Effector memory CD8-positive, alpha-beta T cell (primary cell): ENCODE measurements around the gene CSTF2.
A peak's percentile ranks its signal among the peaks of the same experiment; 100 is the strongest.

Experiments used
- ATAC-seq: fragments of 150-1000 bp; cut with Tn5 transposase; replicated peaks from 2 replicates; pipeline ENCODE4 v1.10.0; 2021; ENCODE audit warnings: mild to moderate bottlenecking, moderate library complexity
- DNase-seq, 3 experiments: peaks; one replicate each; pipeline ENCODE4 v3.0.0; 2021
- H3K27ac Mint-ChIP-seq, 2 donors: one replicate each; pipeline ENCODE4 v1.8.0; 2022; ENCODE audit warnings: mild to moderate bottlenecking in 2 of 2, mixed read lengths in 2 of 2, moderate library complexity in 2 of 2
- H3K27me3 Mint-ChIP-seq, 2 donors: one replicate each; pipeline ENCODE4 v1.8.0; 2022; ENCODE audit warnings: mixed read lengths in 2 of 2
- H3K36me3 Mint-ChIP-seq: one replicate; pipeline ENCODE4 v1.8.0; 2022; ENCODE audit warnings: mild to moderate bottlenecking, moderate library complexity, mixed read lengths; ENCODE audit not compliant: insufficient read depth
- H3K4me1 Mint-ChIP-seq, 2 donors: one replicate each; pipeline ENCODE4 v1.8.0; 2022; ENCODE audit warnings: low read depth in 2 of 2, mixed read lengths in 2 of 2
- H3K4me3 Mint-ChIP-seq, 2 donors: one replicate each; pipeline ENCODE4 v1.8.0; 2022; ENCODE audit warnings: mild to moderate bottlenecking in 2 of 2, mixed read lengths in 2 of 2, moderate library complexity in 2 of 2
- H3K9me3 Mint-ChIP-seq, 2 donors: one replicate each; pipeline ENCODE4 v1.8.0; 2022; ENCODE audit warnings: mixed read lengths in 2 of 2

The CSTF2 gene

DNA sequence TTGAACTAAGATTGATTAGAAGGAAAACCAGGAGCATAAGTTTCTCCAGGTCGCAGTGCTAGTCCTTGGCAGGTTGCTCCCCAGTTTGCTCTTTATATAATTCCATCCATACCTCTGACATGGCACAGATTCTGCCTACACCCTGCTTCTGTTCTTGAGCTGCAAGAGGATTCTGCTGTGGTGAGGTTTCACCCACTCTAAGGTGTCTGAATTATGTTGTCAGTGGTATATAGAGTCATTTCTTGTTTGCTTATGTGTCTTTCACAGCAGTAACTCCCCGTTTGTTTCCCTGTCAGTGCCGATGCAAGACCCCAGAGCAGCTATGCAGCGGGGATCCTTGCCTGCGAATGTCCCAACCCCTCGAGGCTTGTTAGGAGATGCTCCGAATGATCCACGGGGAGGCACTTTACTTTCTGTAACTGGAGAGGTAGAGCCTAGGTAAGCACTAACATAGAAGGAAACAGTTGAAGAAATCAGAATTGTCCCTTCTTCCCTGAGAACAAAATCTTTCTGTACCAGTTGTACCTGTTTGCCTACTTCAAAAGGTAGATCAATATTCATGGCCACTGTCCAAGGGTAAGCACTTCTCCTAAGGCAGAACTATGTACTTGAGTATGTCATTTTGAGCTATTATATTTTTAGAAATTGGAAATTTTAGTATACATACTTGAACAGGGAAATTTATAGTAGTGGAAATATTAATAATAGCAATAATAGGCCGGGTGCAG, 11.2 kb downstream of the CSTF2 start:
- ATAC-seq: no peak
- H3K4me3 Mint-ChIP-seq: no peak overlapping the region

DNA sequence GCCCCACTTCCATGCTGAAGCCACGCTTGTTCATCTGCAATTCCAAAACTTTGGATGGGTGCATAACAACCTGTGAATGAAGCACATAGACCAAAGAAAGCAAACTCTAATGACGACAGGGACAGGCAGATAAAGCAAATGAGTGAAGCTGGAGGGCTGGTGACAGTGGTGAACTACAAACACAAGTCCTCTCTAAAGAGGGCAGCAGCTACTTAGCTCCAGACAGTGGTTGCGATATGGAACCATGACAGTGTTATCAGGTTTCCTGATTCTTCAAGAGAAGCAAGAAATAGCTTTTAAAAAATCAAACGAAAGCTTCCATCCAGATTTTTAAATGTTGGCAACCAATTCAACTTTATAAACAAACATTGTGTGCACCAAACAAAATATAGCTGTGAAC, 30.1 kb downstream of the CSTF2 start:
- ATAC-seq: no peak
- no peak overlapping the region for H3K27ac Mint-ChIP-seq
- no peaks in the 10 kb centered on the region for H3K4me1 Mint-ChIP-seq
- H3K9me3 Mint-ChIP-seq: no peaks in the 10 kb centered on the region
- peaks cover 1 to 2% of the 10 kb centered on the region in 2 donors for H3K27me3 Mint-ChIP-seq
- no peak overlapping the region for H3K4me3 Mint-ChIP-seq
- no peaks in the 10 kb centered on the region for H3K36me3 Mint-ChIP-seq
- no peak for DNase-seq

More for the DNA sequence above, 11.2 kb downstream of the CSTF2 start:
- no peaks in the 10 kb centered on the region for H3K9me3 Mint-ChIP-seq
- H3K27me3 Mint-ChIP-seq: no peaks in the 10 kb centered on the region
- peaks cover 49% of the 10 kb centered on the region for H3K36me3 Mint-ChIP-seq
- peaks cover 6 to 8% of the 10 kb centered on the region in 2 donors for H3K4me1 Mint-ChIP-seq
- H3K27ac Mint-ChIP-seq: peak overlapping the region in 1 of 2 donors; percentile 20
- DNase-seq: no peak

DNA sequence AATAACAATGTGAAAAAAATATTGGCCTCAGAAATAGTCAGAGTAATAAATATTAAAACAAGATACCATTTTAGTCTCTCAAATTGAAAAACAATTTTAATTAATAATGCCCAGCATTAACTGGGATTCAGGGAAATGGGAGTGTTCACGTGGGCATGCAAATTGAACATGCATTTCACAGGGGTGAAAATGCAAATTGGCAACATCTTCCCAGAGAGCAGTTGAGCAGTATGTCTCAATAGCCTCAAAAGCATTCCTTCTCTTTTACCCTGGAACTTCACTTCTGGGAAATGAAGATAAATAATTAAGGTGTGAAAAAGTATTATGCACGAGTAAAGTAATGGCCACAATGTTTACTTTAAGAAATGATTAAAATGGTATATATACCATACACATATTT, 32.6 kb downstream of the CSTF2 start:
- no peak for DNase-seq
- no peaks in the 10 kb centered on the region for H3K9me3 Mint-ChIP-seq
- no peak overlapping the region for H3K27ac Mint-ChIP-seq
- H3K4me3 Mint-ChIP-seq: no peak overlapping the region
- peaks cover 9 to 14% of the 10 kb centered on the region in 2 donors for H3K27me3 Mint-ChIP-seq
- ATAC-seq: no peak
- no peaks in the 10 kb centered on the region for H3K4me1 Mint-ChIP-seq
- no peaks in the 10 kb centered on the region for H3K36me3 Mint-ChIP-seq

DNA sequence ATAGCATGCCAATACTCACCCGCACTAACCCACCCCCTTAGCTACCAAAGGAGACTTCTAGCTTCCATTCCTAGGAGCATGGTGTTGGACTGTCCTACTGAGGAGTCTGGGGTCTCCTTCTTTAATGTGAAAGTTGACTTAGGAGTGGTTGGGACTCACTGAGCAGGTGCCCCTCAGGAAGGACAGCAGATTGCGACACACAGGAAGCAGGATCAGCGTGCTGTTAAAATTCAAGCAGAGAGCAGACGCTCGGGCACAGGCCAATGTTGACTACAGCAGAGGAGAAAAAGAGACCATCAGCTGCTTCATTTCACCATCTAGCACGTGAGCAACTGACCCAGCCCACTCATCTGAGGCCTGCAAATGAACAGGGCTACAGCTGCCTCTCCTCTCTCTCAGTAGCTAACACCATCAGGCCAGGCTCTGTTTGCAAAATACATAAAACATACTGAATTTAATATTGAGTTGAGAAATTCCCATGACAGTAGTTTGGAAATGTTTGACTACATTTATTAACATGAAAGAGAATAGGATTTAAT, 43.2 kb downstream of the CSTF2 start:
- Mint-ChIP-seq H3K27me3 (peaks cover 7 to 14% of the 10 kb centered on the region in 2 donors), H3K4me1 (no peaks in the 10 kb centered on the region), H3K36me3 (no peaks in the 10 kb centered on the region), H3K27ac (no peak overlapping the region), H3K4me3 (no peak overlapping the region), H3K9me3 (no peaks in the 10 kb centered on the region)
- ATAC-seq (no peak), DNase-seq (no peak)

DNA sequence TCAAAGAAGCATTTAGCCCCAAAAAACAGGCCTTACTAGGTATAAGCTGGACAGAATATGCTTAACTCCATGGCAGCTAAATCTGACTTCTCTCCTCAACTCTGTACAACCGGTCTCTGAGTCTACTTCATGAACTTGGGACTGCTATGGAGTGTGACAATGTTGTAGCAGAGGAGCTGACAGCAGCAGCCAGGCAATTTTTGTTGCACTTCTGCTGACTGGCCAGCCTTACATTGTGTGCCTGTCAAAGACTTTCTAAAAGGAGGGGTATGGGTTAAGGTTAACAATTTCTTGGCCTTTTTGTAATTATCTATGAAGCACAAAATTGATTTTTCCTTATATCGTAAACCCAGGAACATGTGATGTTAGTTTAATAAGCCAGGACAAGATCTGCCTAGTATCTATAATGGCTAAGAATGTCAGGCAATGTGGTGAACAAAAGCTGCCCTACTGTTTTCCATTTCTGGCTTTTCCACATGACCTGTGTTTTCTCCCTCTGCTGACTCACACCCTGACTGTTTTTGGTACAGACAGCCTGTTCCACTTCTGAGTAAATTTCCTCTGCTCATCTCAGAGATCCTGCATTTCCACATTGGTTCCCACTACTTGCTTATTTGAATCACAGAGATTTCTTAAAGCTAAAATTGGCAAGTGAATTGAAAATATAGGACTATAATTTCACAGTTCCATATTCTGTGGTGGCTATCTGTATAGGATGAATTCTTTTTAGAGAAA, 44.6 kb downstream of the CSTF2 start:
- Mint-ChIP-seq H3K4me3 (no peak overlapping the region), H3K27me3 (peaks cover 7 to 8% of the 10 kb centered on the region in 2 donors), H3K36me3 (no peaks in the 10 kb centered on the region), H3K4me1 (no peaks in the 10 kb centered on the region), H3K9me3 (no peaks in the 10 kb centered on the region), H3K27ac (no peak overlapping the region)
- no peak for ATAC-seq
- DNase-seq: no peak

DNA sequence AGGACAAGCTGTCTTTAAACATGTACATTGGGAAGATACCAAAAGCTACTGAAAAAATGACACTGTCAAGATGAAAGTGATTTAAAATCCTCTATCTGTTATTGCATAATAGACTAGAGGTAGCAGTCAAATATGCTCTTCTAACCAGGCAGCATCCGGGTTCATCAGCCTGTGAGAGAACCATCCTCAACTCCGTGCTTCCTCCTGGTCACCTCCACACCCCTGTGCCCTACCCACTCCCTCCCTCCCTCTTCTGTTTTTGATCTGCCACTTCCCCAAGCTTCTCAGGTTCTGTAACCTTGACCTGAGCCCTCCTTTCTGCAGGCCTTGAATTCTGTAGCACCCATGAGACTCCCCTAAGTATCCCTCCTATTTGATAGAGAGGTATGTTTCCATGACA, 48.1 kb downstream of the CSTF2 start:
- Mint-ChIP-seq H3K9me3 (no peaks in the 10 kb centered on the region), H3K27me3 (peaks cover 0 to 7% of the 10 kb centered on the region in 2 donors), H3K36me3 (no peaks in the 10 kb centered on the region), H3K27ac (no peak overlapping the region), H3K4me1 (no peaks in the 10 kb centered on the region), H3K4me3 (no peak overlapping the region)
- ATAC-seq (no peak), DNase-seq (no peak)

DNA sequence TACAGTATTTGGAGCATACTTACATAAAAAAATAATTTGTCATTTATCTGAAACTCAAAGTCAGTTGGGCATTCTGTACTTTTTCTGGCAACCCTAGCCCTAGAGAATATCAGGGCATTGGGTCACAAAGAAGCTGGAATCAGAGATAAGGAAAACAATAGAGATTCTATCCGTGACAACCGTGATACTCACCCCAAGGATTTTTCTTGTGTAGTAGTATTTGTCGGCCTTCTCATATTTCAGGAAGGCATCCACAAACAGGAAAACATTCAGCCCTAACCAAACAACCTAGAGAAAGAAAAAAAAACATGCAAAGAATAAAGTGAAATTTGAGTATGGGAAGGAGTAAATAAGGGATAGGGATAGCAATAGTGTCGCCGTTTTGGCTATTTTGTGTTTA, 50.3 kb downstream of the CSTF2 start:
- no peak overlapping the region for H3K27ac Mint-ChIP-seq
- no peaks in the 10 kb centered on the region for H3K36me3 Mint-ChIP-seq
- no peaks in the 10 kb centered on the region for H3K4me1 Mint-ChIP-seq
- no peak overlapping the region for H3K4me3 Mint-ChIP-seq
- H3K9me3 Mint-ChIP-seq: no peaks in the 10 kb centered on the region
- H3K27me3 Mint-ChIP-seq: peaks cover 0 to 7% of the 10 kb centered on the region in 2 donors
- DNase-seq (no peak), ATAC-seq (no peak)

DNA sequence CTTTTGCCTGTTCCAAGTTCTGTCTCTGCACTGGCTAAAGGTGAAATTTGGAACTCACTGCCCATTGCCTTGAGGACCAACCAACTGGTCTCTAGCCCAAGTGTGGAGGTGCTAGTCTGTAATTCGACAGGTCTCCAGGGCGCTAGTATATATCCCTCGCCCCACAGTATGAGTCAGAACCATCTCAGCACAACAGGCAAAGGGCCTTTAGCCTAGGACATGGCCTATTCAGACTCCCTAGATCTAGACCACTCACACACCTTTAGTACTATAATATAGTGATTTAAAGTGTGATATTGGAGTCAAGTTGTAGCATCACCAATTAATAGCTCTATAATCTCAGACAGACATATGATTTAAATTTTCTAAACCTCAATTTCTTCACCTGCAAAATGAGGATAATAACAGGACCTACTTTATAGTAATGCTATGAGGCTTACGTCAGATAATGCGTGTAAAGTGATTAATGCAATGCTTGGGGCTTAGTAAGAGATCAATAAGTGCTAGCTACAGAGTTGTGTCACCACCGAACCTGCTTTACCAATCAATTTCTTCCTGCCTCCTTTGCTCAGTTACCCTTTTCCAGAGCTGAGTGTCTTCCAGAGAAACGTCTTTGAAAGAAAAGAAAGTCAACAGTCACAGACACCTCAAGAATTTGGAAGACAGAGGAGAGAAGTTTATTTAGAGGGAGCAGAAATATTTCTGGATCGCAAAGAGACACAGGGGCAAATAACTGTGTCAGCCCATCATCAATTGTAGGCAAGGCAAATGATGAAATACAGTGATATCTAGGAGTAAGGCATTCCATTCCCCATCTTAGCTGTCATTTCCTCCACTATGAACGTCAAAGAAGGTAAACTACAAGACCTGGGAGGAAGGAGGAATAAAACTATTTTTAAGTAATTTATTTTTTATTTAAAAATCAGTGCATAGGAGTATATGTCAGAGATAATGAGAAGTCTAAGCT, 51.7 kb downstream of the CSTF2 start:
- ATAC-seq (no peak), DNase-seq (no peak)
- no peaks in the 10 kb centered on the region for H3K36me3 Mint-ChIP-seq
- no peaks in the 10 kb centered on the region for H3K9me3 Mint-ChIP-seq
- H3K27me3 Mint-ChIP-seq: peaks cover 0 to 7% of the 10 kb centered on the region in 2 donors
- H3K27ac Mint-ChIP-seq: no peak overlapping the region
- H3K4me1 Mint-ChIP-seq: no peaks in the 10 kb centered on the region
- no peak overlapping the region for H3K4me3 Mint-ChIP-seq

DNA sequence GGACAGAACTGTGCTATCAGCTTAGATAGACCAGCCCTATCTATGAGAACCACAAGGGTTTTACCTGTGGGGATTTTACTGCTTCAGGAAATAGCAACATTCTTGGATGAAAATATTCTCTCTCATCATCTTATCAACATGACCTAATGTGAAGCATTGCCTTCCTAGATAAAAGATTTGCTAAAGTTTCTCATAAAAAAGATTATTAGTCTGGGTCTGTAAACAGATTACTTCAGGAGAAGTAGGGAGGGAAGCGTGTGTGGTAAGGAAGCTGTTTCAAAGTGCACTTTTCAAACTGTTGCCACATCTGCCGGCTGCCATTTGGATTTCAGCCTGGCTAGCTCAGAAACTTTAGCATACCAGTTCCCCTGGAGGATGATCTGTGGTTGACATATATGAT, 54.1 kb downstream of the CSTF2 start, which contains the start of gene NOX1:
NOX1 (minus strand) TSS at position 35 of the 400 bp plus-strand sequence. CDS start 220 bp downstream, outside the sequence.
- ATAC-seq (no peak), DNase-seq (no peak)
- Mint-ChIP-seq H3K4me1 (no peaks in the 10 kb centered on the region), H3K9me3 (no peaks in the 10 kb centered on the region), H3K4me3 (no peak within 1 kb of the TSS), H3K27me3 (peaks cover 0 to 7% of the 10 kb centered on the region in 2 donors), H3K36me3 (no peaks in the 10 kb centered on the region), H3K27ac (no peak within 1 kb of the TSS)

DNA sequence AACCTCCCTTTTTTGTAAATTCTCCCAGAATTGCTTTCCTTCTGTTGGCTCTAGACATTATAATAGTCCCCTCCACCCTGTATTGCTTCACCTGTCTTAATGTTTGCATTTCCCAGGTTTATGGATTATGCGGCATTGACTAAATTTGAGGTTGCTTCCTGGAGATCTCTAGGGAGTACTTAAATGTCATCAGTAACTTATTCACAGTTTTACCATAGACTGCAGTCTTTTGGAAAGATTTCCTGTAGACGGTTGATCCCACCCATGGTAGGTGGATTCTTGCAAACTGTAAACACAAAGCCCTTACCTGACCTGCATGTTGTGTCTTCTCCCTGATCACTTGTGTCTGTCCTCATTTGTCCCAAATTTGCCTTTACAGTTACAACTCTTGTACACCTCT, 60.2 kb downstream of the CSTF2 start:
- DNase-seq: no peak
- Mint-ChIP-seq H3K9me3 (no peaks in the 10 kb centered on the region), H3K27ac (no peak overlapping the region), H3K27me3 (peaks cover 6 to 8% of the 10 kb centered on the region in 2 donors), H3K4me1 (no peaks in the 10 kb centered on the region), H3K36me3 (no peaks in the 10 kb centered on the region), H3K4me3 (no peak overlapping the region)
- no peak for ATAC-seq

DNA sequence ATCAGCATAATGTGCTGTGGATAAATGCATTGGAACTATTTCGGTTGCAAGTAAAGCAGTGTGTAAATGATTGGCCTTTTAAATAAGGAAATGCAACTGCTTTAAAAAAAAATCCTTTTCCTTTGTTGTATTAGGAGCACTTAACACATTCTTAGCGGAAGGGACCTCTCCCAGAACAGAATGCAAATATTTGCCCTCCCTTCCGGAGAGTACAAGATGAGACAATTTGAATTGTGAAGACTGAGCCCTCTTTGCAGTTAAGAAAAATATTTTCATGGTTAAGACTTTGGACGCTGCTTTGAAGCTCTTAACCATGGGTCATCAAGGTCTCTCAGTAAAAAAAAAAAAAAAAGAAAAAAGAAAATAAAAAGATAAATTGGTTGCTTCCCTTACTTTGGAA, 63.5 kb downstream of the CSTF2 start:
- no peak overlapping the region for H3K27ac Mint-ChIP-seq
- no peak for ATAC-seq
- H3K9me3 Mint-ChIP-seq: no peaks in the 10 kb centered on the region
- H3K4me1 Mint-ChIP-seq: no peaks in the 10 kb centered on the region
- peaks cover 6 to 16% of the 10 kb centered on the region in 2 donors for H3K27me3 Mint-ChIP-seq
- DNase-seq: no peak
- H3K36me3 Mint-ChIP-seq: no peaks in the 10 kb centered on the region
- no peak overlapping the region for H3K4me3 Mint-ChIP-seq
